GM23248 (cell line): Measurements from ENCODE around the gene PHETA2. TPM values are rescaled to one million over a fixed set of nuclear protein-coding genes. Genes with fewer than 3 reads are reported as not detected.
"Not testable (repeated sequence)": the region's sequence is repeated elsewhere in the genome, so short reads cannot be mapped to it uniquely, and the experiment has no call there.

Source experiments
- DNase-seq: peaks from one replicate; pipeline ENCODE4 v3.0.0-alpha.2; 2015
- H2AFZ ChIP-seq: fragments of 200-600 bp; sonication (generic); 2 replicates; pipeline ENCODE4 v1.6.1; 2016; ENCODE audit warnings: antibody characterized with exemption
- H3F3A ChIP-seq: fragments of 200-600 bp; sonication (generic); 2 replicates; pipeline ENCODE4 v1.6.1; 2016; ENCODE audit warnings: mild to moderate bottlenecking, antibody characterized with exemption, mixed run types; ENCODE audit not compliant: insufficient read depth
- H3K27ac ChIP-seq: fragments of 200-600 bp; sonication (generic); 2 replicates; pipeline ENCODE4 v1.5.1; 2016; ENCODE audit warnings: mild to moderate bottlenecking
- H3K27me3 ChIP-seq: fragments of 200-600 bp; sonication (generic); replicated peaks from 2 replicates; pipeline ENCODE4 v1.6.1; 2016; ENCODE audit warnings: mild to moderate bottlenecking; ENCODE audit not compliant: insufficient read depth
- H3K36me3 ChIP-seq: fragments of 200-600 bp; sonication (generic); 2 replicates; pipeline ENCODE4 v1.6.1; 2016; ENCODE audit warnings: low read depth, mild to moderate bottlenecking
- H3K4me1 ChIP-seq: fragments of 200-600 bp; sonication (generic); 2 replicates; pipeline ENCODE4 v1.6.1; 2016; ENCODE audit warnings: mild to moderate bottlenecking; ENCODE audit not compliant: insufficient read depth
- H3K4me2 ChIP-seq: fragments of 200-600 bp; sonication (generic); one replicate; pipeline ENCODE4 v1.6.1; 2016; ENCODE audit warnings: mild to moderate bottlenecking; ENCODE audit not compliant: unreplicated experiment
- H3K4me3 ChIP-seq: fragments of 200-600 bp; sonication (generic); 2 replicates; pipeline ENCODE4 v1.5.1; 2016; ENCODE audit warnings: mild to moderate bottlenecking
- H3K79me2 ChIP-seq: fragments of 200-600 bp; sonication (generic); 2 replicates; pipeline ENCODE4 v1.6.1; 2016; ENCODE audit warnings: mild to moderate bottlenecking; ENCODE audit not compliant: insufficient read depth
- H3K9ac ChIP-seq: fragments of 200-600 bp; sonication (generic); 2 replicates; pipeline ENCODE4 v1.6.1; 2016; ENCODE audit warnings: mild to moderate bottlenecking
- H3K9me2 ChIP-seq: fragments of 200-600 bp; sonication (generic); 2 replicates; pipeline ENCODE4 v1.6.1; 2016; ENCODE audit warnings: mixed run types, mild to moderate bottlenecking, moderate library complexity; ENCODE audit not compliant: insufficient read depth
- H3K9me3 ChIP-seq: fragments of 200-600 bp; sonication (generic); one replicate; pipeline ENCODE4 v1.6.1; 2017; ENCODE audit warnings: low read depth
- H4K20me1 ChIP-seq: fragments of 200-600 bp; sonication (generic); 2 replicates; pipeline ENCODE4 v1.6.0; 2016; ENCODE audit not compliant: insufficient read depth
- EZH2 ChIP-seq: fragments of 200-600 bp; sonication (generic); IDR thresholded peaks from 2 replicates; pipeline ENCODE4 v1.6.1; 2018; ENCODE audit warnings: antibody characterized with exemption, mild to moderate bottlenecking; ENCODE audit not compliant: insufficient read depth, poor library complexity, severe bottlenecking
- EZH2phosphoT487 ChIP-seq: fragments of 200-600 bp; sonication (generic); IDR thresholded peaks from 2 replicates; pipeline ENCODE4 v1.6.1; 2018; ENCODE audit warnings: antibody characterized with exemption, moderate library complexity, mild to moderate bottlenecking, low read depth; ENCODE audit not compliant: insufficient read depth
- WGBS, 2 experiments: methylation state at CpG; one replicate each; pipeline ENCODE4 v1.1.6; 2015 to 2017; ENCODE audit warnings: low lambda C conversion rate in 2 of 2, low coverage in 1 of 2; ENCODE audit errors: missing lambda C conversion rate in 2 of 2; 5-methylcytosine and 5-hydroxymethylcytosine counted together
- in situ Hi-C: fragments of 300-500 bp; cut with MboI; formaldehyde crosslinking; loops from 2 replicates; pipeline ENCODE4 v1.15.0; 2020
- polyA plus RNA-seq: library from polyadenylated mRNA; unstranded; fragments of >200 nt; fragmentation: Nextera tagmentation; extraction: Ambion mirVana; gene quantifications from 2 replicates; pipeline ENCODE4 v1.2.1, GENCODE V29; 2016
- total RNA-seq: library from RNA; depleted of rRNA; stranded (reverse); fragments of >200 nt; shearing (Covaris generic); gene quantifications from 2 replicates; pipeline ENCODE4 v1.2.3, GENCODE V29; 2014

The PHETA2 gene
- total and polyA plus RNA-seq, 2 experiments from 2014 or later = 29.9 to 38.6 TPM

GRCh38 chr22:42091455-42091782, 17.4 kb downstream of the PHETA2 start:
- H3K4me3 ChIP-seq = peak overlapping the region; percentile 95
- TF ChIP-seq EZH2phosphoT487 (no peak), EZH2 (no peak)
- in situ Hi-C loops = loop anchor here (10.0 kb wide), 1 partner anchor 343 kb away; the partner anchor contains the start of gene NFAM1

GRCh38 chr22:42101199-42101598, 27.2 kb downstream of the PHETA2 start:
- Histone ChIP-seq H3K36me3 (no peaks in the 10 kb centered on the region), H4K20me1 (no peaks in the 10 kb centered on the region), H3K27me3 (no peaks in the 10 kb centered on the region), H3K9ac (no peak overlapping the region), H3K9me2 (no peaks in the 10 kb centered on the region), H3K4me2 (no peak overlapping the region), H3K4me3 (no peak overlapping the region), H3K4me1 (no peaks in the 10 kb centered on the region), H3F3A (no peaks in the 10 kb centered on the region), H2AFZ (no peak overlapping the region), H3K9me3 (peaks cover 9% of the 10 kb centered on the region), H3K79me2 (no peaks in the 10 kb centered on the region), H3K27ac (no peak overlapping the region)
- TF ChIP-seq EZH2 = no peak
- no peak for TF ChIP-seq EZH2phosphoT487
- DNase-seq = no peak
- 86 to 87% methylated on average over 3 of the region's 3 CpGs for WGBS, 2 experiments
- in situ Hi-C loops = no loop called here

More at GRCh38 chr22:42091455-42091782, 17.4 kb downstream of the PHETA2 start:
- 0 out of 2 replicates have a peak, but pooled peaks cover 3% of the 10 kb centered on the region for H3K4me1 ChIP-seq
- H3K4me2 ChIP-seq = peak overlapping the region; percentile 90
- peak overlapping the region; percentile 97 for H3K9ac ChIP-seq
- peak overlapping the region; percentile 95 for H2AFZ ChIP-seq
- H3F3A ChIP-seq = 0 out of 2 replicates have a peak, but pooled peaks cover 12% of the 10 kb centered on the region
- no peaks in the 10 kb centered on the region for H3K9me3 ChIP-seq
- peaks cover 5% of the 10 kb centered on the region; the same call in 1 of the 2 replicates for H3K36me3 ChIP-seq
- no peaks in the 10 kb centered on the region for H3K9me2 ChIP-seq
- DNase-seq = no peak
- peak overlapping the region; percentile 71 for H3K27ac ChIP-seq
- no peaks in the 10 kb centered on the region; the same call in 1 of the 2 replicates for H4K20me1 ChIP-seq
- peaks cover 34% of the 10 kb centered on the region for H3K79me2 ChIP-seq
- 27 to 36% methylated on average over 7 of the region's 7 CpGs for WGBS, 2 experiments
- H3K27me3 ChIP-seq = no peaks in the 10 kb centered on the region

- WGBS, 2 experiments = 71 to 82% methylated on average over 6 of the region's 6 CpGs
- H3K9me3 ChIP-seq, H4K20me1 ChIP-seq, H3K9me2 ChIP-seq, H3K27ac ChIP-seq, H3K27me3 ChIP-seq, in situ Hi-C loops, H3K79me2 ChIP-seq, H3K4me1 ChIP-seq, H3K36me3 ChIP-seq, H2AFZ ChIP-seq, H3K9ac ChIP-seq, H3F3A ChIP-seq, H3K4me2 ChIP-seq, H3K4me3 ChIP-seq, DNase-seq: not testable (repeated sequence)
Measured at GRCh38 chr22:42104332-42104860, 30.3 kb downstream of the PHETA2 start.

GRCh38 chr22:42108848-42109247, 34.8 kb downstream of the PHETA2 start:
- no peaks in the 10 kb centered on the region for H3K27me3 ChIP-seq
- DNase-seq = no peak
- no peaks in the 10 kb centered on the region for H3K9me2 ChIP-seq
- in situ Hi-C loops = no loop called here
- H3K27ac ChIP-seq = no peak overlapping the region
- no peaks in the 10 kb centered on the region for H3K36me3 ChIP-seq
- no peak overlapping the region for H2AFZ ChIP-seq
- H4K20me1 ChIP-seq = no peaks in the 10 kb centered on the region
- peaks cover 7% of the 10 kb centered on the region for H3K9me3 ChIP-seq
- TF ChIP-seq EZH2phosphoT487 (no peak), EZH2 (no peak)
- 81% methylated on average over 14 to 18 of the region's 18 CpGs for WGBS, 2 experiments
- H3K4me3 ChIP-seq = no peak overlapping the region
- no peaks in the 10 kb centered on the region for H3K4me1 ChIP-seq
- no peaks in the 10 kb centered on the region for H3K79me2 ChIP-seq
- H3K9ac ChIP-seq = no peak overlapping the region
- no peak overlapping the region for H3K4me2 ChIP-seq
- no peaks in the 10 kb centered on the region for H3F3A ChIP-seq

- in situ Hi-C loops = no loop called here
- WGBS, 2 experiments = 74 to 77% methylated on average over 4 of the region's 4 CpGs
- H4K20me1 ChIP-seq = no peaks in the 10 kb centered on the region
- no peaks in the 10 kb centered on the region for H3K9me3 ChIP-seq
- no peak for TF ChIP-seq EZH2phosphoT487
- no peak for TF ChIP-seq EZH2
- no peaks in the 10 kb centered on the region for H3K36me3 ChIP-seq
- DNase-seq = no peak
- H3K27ac ChIP-seq = no peak overlapping the region
- no peaks in the 10 kb centered on the region for H3K9me2 ChIP-seq
- no peak overlapping the region for H3K9ac ChIP-seq
- H3F3A ChIP-seq = no peaks in the 10 kb centered on the region
- H3K27me3 ChIP-seq = no peaks in the 10 kb centered on the region
- H2AFZ ChIP-seq = no peak overlapping the region
- H3K4me1 ChIP-seq = no peaks in the 10 kb centered on the region
- no peak overlapping the region for H3K4me3 ChIP-seq
- H3K79me2 ChIP-seq = no peaks in the 10 kb centered on the region
- H3K4me2 ChIP-seq = no peak overlapping the region
Measured at GRCh38 chr22:42111798-42112197, 37.8 kb downstream of the PHETA2 start.

GRCh38 chr22:42112793-42113192, 38.7 kb downstream of the PHETA2 start:
- WGBS, 2 experiments = 20 to 25% methylated on average over 3 to 4 of the region's 4 CpGs
- H3F3A ChIP-seq, H3K9ac ChIP-seq, H3K4me3 ChIP-seq, H3K36me3 ChIP-seq, H3K27ac ChIP-seq, H3K4me1 ChIP-seq, H3K9me3 ChIP-seq, DNase-seq, H2AFZ ChIP-seq, H4K20me1 ChIP-seq, H3K9me2 ChIP-seq, H3K4me2 ChIP-seq, in situ Hi-C loops, H3K79me2 ChIP-seq, H3K27me3 ChIP-seq: not testable (repeated sequence)
